C4-2B (cell line): ENCODE results near the gene ASTN1.

Experiments used
- H3K27ac ChIP-seq: fragments of 450-650 bp; 2 replicates; pipeline ENCODE4 v1.5.1; 2017
- CTCF ChIP-seq: fragments of 450-650 bp; conservative IDR thresholded peaks from 2 replicates; pipeline ENCODE4 v1.5.1; 2017; ENCODE audit warnings: mild to moderate bottlenecking
- ZFX ChIP-seq: fragments of 450-650 bp; IDR thresholded peaks from 2 replicates; pipeline ENCODE4 v1.6.1; 2017

The ASTN1 gene

GRCh38 chr1:176838276-176838995, 326.1 kb downstream of the ASTN1 start:
- H3K27ac ChIP-seq: no peak overlapping the region
- TF ChIP-seq CTCF: no peak
- TF ChIP-seq ZFX: no peak

- H3K27ac ChIP-seq: no peak overlapping the region
- TF ChIP-seq CTCF: no peak
- no peak for TF ChIP-seq ZFX
These were observed 326.8 kb downstream of the ASTN1 start for GRCh38 chr1:176837708-176838107.

GRCh38 chr1:176831150-176831549, 333.4 kb downstream of the ASTN1 start:
- H3K27ac ChIP-seq: no peak overlapping the region
- no peak for TF ChIP-seq ZFX
- no peak for TF ChIP-seq CTCF

- no peak for TF ChIP-seq ZFX
- TF ChIP-seq CTCF: no peak
- H3K27ac ChIP-seq: peak overlapping the region; percentile 12
These were observed 335.3 kb downstream of the ASTN1 start for GRCh38 chr1:176829261-176829660.

GRCh38 chr1:176826265-176826664, 338.2 kb downstream of the ASTN1 start:
- TF ChIP-seq CTCF (no peak), ZFX (no peak)

GRCh38 chr1:176820391-176821031, 344.0 kb downstream of the ASTN1 start:
- TF ChIP-seq CTCF (no peak), ZFX (no peak)
- H3K27ac ChIP-seq: no peak overlapping the region

More at GRCh38 chr1:176826265-176826664, 338.2 kb downstream of the ASTN1 start:
- H3K27ac ChIP-seq: no peak overlapping the region

GRCh38 chr1:176816232-176816631, 348.3 kb downstream of the ASTN1 start:
- H3K27ac ChIP-seq: no peak overlapping the region
- no peak for TF ChIP-seq ZFX
- TF ChIP-seq CTCF: no peak
